SK-N-SH (cell line): ENCODE measurements around the gene PIAS1. TPM values are rescaled to one million over a fixed set of nuclear protein-coding genes. Genes with fewer than 3 reads are reported as not detected.

ENCODE experiments used
- CTCF ChIA-PET: fragments of 300-600, 350-600 bp; formaldehyde crosslinking; extraction: SDS; loops from one replicate; lab custom pipeline; 2021; lab: Yijun Ruan, JAX
- POLR2A ChIA-PET: fragments of 350-600 bp; sonication (Branson Sonifier 250); formaldehyde crosslinking; extraction: SDS; loops from one replicate; lab custom pipeline; 2020; ENCODE audit warnings: antibody characterized with exemption, inconsistent platforms; lab: Yijun Ruan, JAX
- DNase-seq: peaks from one replicate; pipeline ENCODE4 v3.0.0; 2012
- H2AFZ ChIP-seq: fragments of 200-600 bp; sonication (generic); 2 replicates; pipeline ENCODE4 v1.8.1; 2016; ENCODE audit warnings: antibody characterized with exemption, mild to moderate bottlenecking, low read depth
- H3F3A ChIP-seq: fragments of 200-600 bp; sonication (generic); replicated peaks from 2 replicates; pipeline ENCODE3; 2016; ENCODE audit warnings: antibody characterized with exemption, mild to moderate bottlenecking; ENCODE audit not compliant: insufficient read depth
- H3K27ac ChIP-seq, 2 experiments: fragments of 200-500 bp in 1 of 2; fragments of 200-600 bp in 1 of 2; sonication (Bioruptor generic) in 1 of 2; sonication (generic), shearing (Covaris generic) in 1 of 2; 2 replicates each; pipeline versions ENCODE4 v1.5.1 to v1.6.1; 2014 to 2016; ENCODE audit warnings: low read depth in 2 of 2, inconsistent platforms in 1 of 2, low read length in 1 of 2, mild to moderate bottlenecking in 1 of 2, mixed read lengths in 1 of 2
- H3K27me3 ChIP-seq: fragments of 200-600 bp; sonication (generic), shearing (Covaris generic); 2 replicates; pipeline ENCODE4 v1.6.1; 2016; ENCODE audit warnings: mixed run types; ENCODE audit not compliant: insufficient read depth
- H3K36me3 ChIP-seq, 2 experiments: fragments of 200-500 bp in 1 of 2; fragments of 200-600 bp in 1 of 2; sonication (Bioruptor generic) in 1 of 2; sonication (generic) in 1 of 2; replicated peaks in 1 of 2; 2 replicates each; pipeline versions ENCODE3 to v1.5.1; 2014 to 2016; ENCODE audit warnings: low read length in 1 of 2, mild to moderate bottlenecking in 1 of 2; ENCODE audit not compliant: insufficient read depth in 2 of 2, control insufficient read depth in 1 of 2
- H3K4me1 ChIP-seq, 2 experiments: fragments of 200-500 bp in 1 of 2; fragments of 200-600 bp in 1 of 2; sonication (Bioruptor generic) in 1 of 2; sonication (generic), shearing (Covaris generic) in 1 of 2; 2 replicates each; pipeline versions ENCODE4 v1.5.1 to v1.6.1; 2014 to 2016; ENCODE audit warnings: low read depth in 1 of 2, low read length in 1 of 2, mixed run types in 1 of 2; ENCODE audit not compliant: insufficient read depth in 2 of 2, control insufficient read depth in 1 of 2
- H3K4me2 ChIP-seq: fragments of 200-600 bp; sonication (generic), shearing (Covaris generic); 2 replicates; pipeline ENCODE4 v1.6.1; 2017; ENCODE audit warnings: mixed run types
- H3K4me3 ChIP-seq, 2 experiments: fragments of 200-500 bp in 1 of 2; fragments of 200-600 bp in 1 of 2; sonication (Bioruptor generic) in 1 of 2; sonication (generic), shearing (Covaris generic) in 1 of 2; 2 replicates each; pipeline versions ENCODE4 v1.5.1 to v1.8.1; 2014 to 2016; ENCODE audit warnings: low read depth in 2 of 2, inconsistent platforms in 1 of 2, low read length in 1 of 2, mild to moderate bottlenecking in 1 of 2, mixed read lengths in 1 of 2, moderate library complexity in 1 of 2
- H3K79me2 ChIP-seq: fragments of 200-600 bp; sonication (generic); 2 replicates; pipeline ENCODE4 v1.8.1; 2017; ENCODE audit warnings: mild to moderate bottlenecking; ENCODE audit not compliant: insufficient read depth
- H3K9ac ChIP-seq: fragments of 200-600 bp; sonication (generic); 2 replicates; pipeline ENCODE4 v1.6.1; 2017; ENCODE audit warnings: mixed run types
- H3K9me2 ChIP-seq: fragments of 200-600 bp; sonication (generic); 2 replicates; pipeline ENCODE4 v1.6.1; 2017; ENCODE audit warnings: mixed run types
- H3K9me3 ChIP-seq: fragments of 200-600 bp; sonication (generic); 2 replicates; pipeline ENCODE4 v1.6.1; 2017; ENCODE audit warnings: mixed run types, mild to moderate bottlenecking, moderate library complexity
- H4K20me1 ChIP-seq: fragments of 200-600 bp; sonication (generic); 2 replicates; pipeline ENCODE4 v1.6.1; 2017; ENCODE audit warnings: mild to moderate bottlenecking, mixed run types; ENCODE audit not compliant: insufficient read depth
- CHD2 ChIP-seq: fragments of 150-350 bp; IDR thresholded peaks from 2 replicates; pipeline ENCODE4 v1.6.1; 2018; ENCODE audit warnings: low read length; ENCODE audit not compliant: partially characterized antibody
- EP300 ChIP-seq, 2 experiments: IDR thresholded peaks; 2 replicates each; pipeline versions ENCODE4 v1.4.0 to v1.6.1; 2012; ENCODE audit warnings: borderline replicate concordance in 1 of 2, low read depth in 1 of 2, low read length in 1 of 2
- EZH2phosphoT487 ChIP-seq: fragments of 200-600 bp; sonication (generic); IDR thresholded peaks from 2 replicates; pipeline ENCODE4 v1.6.1; 2017; ENCODE audit warnings: low read depth, mixed run types, mild to moderate bottlenecking, antibody characterized with exemption, moderate library complexity, borderline replicate concordance
- GABPA ChIP-seq: IDR thresholded peaks from 2 replicates; pipeline ENCODE4 v1.4.0; 2012; ENCODE audit warnings: low read depth, mild to moderate bottlenecking
- JUND ChIP-seq: IDR thresholded peaks from 2 replicates; pipeline ENCODE4 v1.4.0; 2012
- MXI1 ChIP-seq: IDR thresholded peaks from 2 replicates; pipeline ENCODE4 v1.6.1; 2012; ENCODE audit warnings: mild to moderate bottlenecking, low read depth, low read length, improper control_type of control experiment
- NFIC ChIP-seq: IDR thresholded peaks from 2 replicates; pipeline ENCODE4 v1.4.0; 2012; ENCODE audit warnings: borderline replicate concordance
- NRF1 ChIP-seq: IDR thresholded peaks from 2 replicates; pipeline ENCODE4 v1.6.1; 2012; ENCODE audit warnings: low read depth, mild to moderate bottlenecking, low read length
- PBX3 ChIP-seq: IDR thresholded peaks from 2 replicates; pipeline ENCODE4; 2012
- POLR2AphosphoS5 ChIP-seq: IDR thresholded peaks from 2 replicates; pipeline ENCODE4 v1.6.1; 2012; ENCODE audit warnings: low read depth, low read length
- SMC3 ChIP-seq: IDR thresholded peaks from 2 replicates; pipeline ENCODE4 v1.6.1; 2012; ENCODE audit warnings: low read depth, low read length, improper control_type of control experiment
- TCF12 ChIP-seq: IDR thresholded peaks from 2 replicates; pipeline ENCODE4 v1.4.0; 2012
- WGBS: methylation state at CpG from one replicate; pipeline ENCODE4 v1.1.6; 2017; ENCODE audit warnings: low lambda C conversion rate; 5-methylcytosine and 5-hydroxymethylcytosine counted together
- polyA plus RNA-seq, 3 experiments: library from polyadenylated mRNA; depleted of rRNA; stranded (reverse); fragments of >200 nt; gene quantifications; 2 replicates each; pipeline ENCODE4 v1.2.3, GENCODE V29; 2012

The PIAS1 gene
- polyA plus RNA-seq, 1 of the 3 experiments (the other 2 are of a cell fraction) = 9.0 TPM

DNA sequence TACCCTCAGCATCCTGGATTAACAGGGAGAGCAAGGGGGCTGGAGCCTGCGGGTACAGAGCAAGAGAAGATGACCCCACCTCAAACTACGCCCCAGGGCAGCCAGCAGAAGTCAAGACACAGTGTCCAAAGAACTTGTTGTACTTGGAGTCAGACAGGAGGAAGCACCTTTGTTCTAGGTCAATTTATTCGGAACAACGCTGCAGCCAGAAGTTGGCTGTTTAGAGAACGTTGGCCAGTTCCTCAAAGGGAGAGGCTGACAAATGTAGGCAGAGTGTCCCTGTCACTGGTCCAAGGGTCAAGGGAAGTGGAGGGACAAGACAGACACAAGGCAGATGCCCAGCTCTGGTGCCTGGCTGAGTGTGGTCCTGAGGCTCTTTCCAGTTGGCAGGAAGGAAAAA is 32.1 kb upstream of the PIAS1 start (continued):
- TF ChIP-seq EP300 (IDR thresholded peaks at IDR 0.05; ENCODE audit: borderline replicate concordance in 1 of 2, low read depth in 1 of 2, low read length in 1 of 2) (no peak), SMC3 (no peak), TCF12 (no peak), CHD2 (no peak)

GRCh38 chr15:68023307-68024101 is 30.6 kb upstream of the PIAS1 start:
- no peak overlapping the region for H3K4me2 ChIP-seq
- POLR2A ChIA-PET = no interaction called here
- H3K79me2 ChIP-seq = no peaks in the 10 kb centered on the region
- no peaks in the 10 kb centered on the region for H4K20me1 ChIP-seq
- H2AFZ ChIP-seq = no peak overlapping the region
- H3F3A ChIP-seq = no peaks in the 10 kb centered on the region
- 0 out of 2 replicates have a peak, but pooled peaks cover 7% of the 10 kb centered on the region for H3K27me3 ChIP-seq
- no peak overlapping the region for H3K4me3 ChIP-seq
- no peak overlapping the region for H3K9ac ChIP-seq
- H3K36me3 ChIP-seq = no peaks in the 10 kb centered on the region
- H3K27ac ChIP-seq = no peak overlapping the region
- DNase-seq = no peak
- CTCF ChIA-PET = no interaction called here
- H3K4me1 ChIP-seq = no peaks in the 10 kb centered on the region
- TF ChIP-seq EZH2phosphoT487 (no peak), SMC3 (no peak), JUND (no peak)
- no peaks in the 10 kb centered on the region for H3K9me2 ChIP-seq
- WGBS = 58% methylated on average over 8 of the region's 8 CpGs
- H3K9me3 ChIP-seq = no peaks in the 10 kb centered on the region

DNA sequence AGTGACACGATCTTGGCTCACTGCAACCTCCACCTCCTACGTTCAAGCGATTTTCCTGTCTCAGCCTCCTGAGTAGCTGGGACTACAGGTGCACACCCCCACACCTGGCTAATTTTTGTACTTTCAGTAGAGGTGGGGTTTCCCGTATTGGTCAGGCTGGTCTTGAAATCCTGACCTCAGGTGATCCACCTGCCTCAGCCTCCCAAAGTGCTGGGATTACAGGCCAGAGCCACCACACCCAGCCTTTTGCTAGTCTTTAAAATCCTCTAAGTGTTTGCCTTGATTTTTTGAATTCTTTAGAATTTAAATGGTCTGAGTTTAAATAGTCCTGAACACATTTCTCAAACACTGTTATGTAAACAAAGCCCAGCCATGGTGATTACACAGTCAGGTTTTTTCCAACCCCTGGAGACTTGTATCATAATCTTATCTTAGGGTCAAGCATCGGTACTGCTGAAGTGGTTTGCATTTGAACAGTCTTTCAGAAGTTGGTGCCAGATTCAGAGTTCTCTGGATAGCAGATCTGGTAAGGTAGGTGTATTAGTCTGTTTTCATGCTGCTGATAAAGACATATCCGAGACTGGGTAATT is 28.2 kb upstream of the PIAS1 start:
- Histone ChIP-seq H3F3A (no peaks in the 10 kb centered on the region), H2AFZ (no peak overlapping the region), H3K79me2 (no peaks in the 10 kb centered on the region), H3K9me3 (no peaks in the 10 kb centered on the region), H3K4me1 (no peaks in the 10 kb centered on the region), H3K27me3 (0 out of 2 replicates have a peak, but pooled peaks cover 7% of the 10 kb centered on the region), H3K9ac (no peak overlapping the region), H3K9me2 (no peaks in the 10 kb centered on the region), H3K36me3 (no peaks in the 10 kb centered on the region), H3K4me2 (no peak overlapping the region), H4K20me1 (no peaks in the 10 kb centered on the region), H3K4me3 (no peak overlapping the region), H3K27ac (no peak overlapping the region)
- POLR2A ChIA-PET = no interaction called here
- WGBS = 60% methylated on average over 6 of the region's 6 CpGs
- no peak for DNase-seq
- TF ChIP-seq TCF12 (no peak), NFIC (no peak), PBX3 (no peak), EP300 (IDR thresholded peaks at IDR 0.05; ENCODE audit: borderline replicate concordance in 1 of 2, low read depth in 1 of 2, low read length in 1 of 2) (no peak), NRF1 (no peak), MXI1 (no peak), POLR2AphosphoS5 (no peak), GABPA (no peak)
- CTCF ChIA-PET = no interaction called here
